Esophagus muscularis mucosa (tissue), 4 donors: ENCODE measurements around the gene LOXL3.

Experiments
- CTCF ChIP-seq, 3 experiments: fragments of 200-600 bp in 2 of 3; fragments of 450-650 bp in 1 of 3; sonication (generic) in 2 of 3; IDR thresholded peaks; one replicate each; pipeline ENCODE4 v1.5.1; 2017 to 2019; ENCODE audit warnings: antibody characterized with exemption in 3 of 3, mild to moderate bottlenecking in 2 of 3, moderate library complexity in 1 of 3
- EP300 ChIP-seq: sonication (generic); formaldehyde crosslinking; IDR thresholded peaks from one replicate; pipeline ENCODE4 v1.6.1; 2017; ENCODE audit warnings: antibody characterized with exemption
- POLR2AphosphoS5 ChIP-seq, 2 donors: sonication (generic); formaldehyde crosslinking; IDR thresholded peaks; one replicate each; pipeline ENCODE4 v1.6.1; 2017; ENCODE audit warnings: antibody characterized with exemption in 2 of 2

GRCh38 chr2:74501335-74502071 lies 52.2 kb downstream of the LOXL3 start:
- TF ChIP-seq CTCF (IDR thresholded peaks at IDR 0.05) = no peak
- TF ChIP-seq EP300 = no peak
- no peak for TF ChIP-seq POLR2AphosphoS5 (IDR thresholded peaks at IDR 0.05)
